Measurements from ENCODE around the gene NUP214.

NUP214 gene

GRCh38 chr9:131281119-131281965 lies 156.0 kb downstream of the NUP214 start:
- DNase-seq, result no peak
- TF ChIP-seq GATA1 (IDR thresholded peaks at IDR 0.05; ENCODE audit: low read depth, low read length) (no peak), POLR2A (IDR thresholded peaks at IDR 0.05; ENCODE audit: low read length) (no peak)

DNA sequence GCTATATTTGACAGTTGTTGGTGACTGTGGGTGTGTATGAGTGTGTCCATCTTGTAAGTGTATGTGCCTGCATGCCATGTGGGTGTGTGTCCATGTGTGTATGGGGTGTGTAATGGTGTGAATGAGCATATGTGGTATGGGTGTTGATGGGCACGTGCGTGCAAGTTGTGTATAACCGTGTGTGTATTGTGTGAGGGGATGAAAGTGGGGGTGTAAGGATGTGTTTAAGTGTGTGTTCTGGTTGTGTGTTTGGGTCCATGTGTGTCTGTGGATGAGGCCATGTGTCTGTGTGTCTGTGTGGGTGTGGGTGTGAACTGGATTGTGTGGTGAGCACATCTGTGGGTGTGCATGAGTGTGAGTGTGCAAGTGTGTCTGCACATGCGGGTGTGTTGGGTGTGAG lies 156.8 kb downstream of the NUP214 start:
- no peak for DNase-seq
- TF ChIP-seq GATA1 (IDR thresholded peaks at IDR 0.05; ENCODE audit: low read depth, low read length), result no peak

GRCh38 chr9:131282688-131283422 lies 157.5 kb downstream of the NUP214 start:
- TF ChIP-seq GATA1 (IDR thresholded peaks at IDR 0.05; ENCODE audit: low read depth, low read length), result no peak
- TF ChIP-seq POLR2A (IDR thresholded peaks at IDR 0.05; ENCODE audit: low read length), result no peak
- peak; percentile 52 to 56 for DNase-seq
